ES-I3 (cell line): ENCODE measurements around the gene PLA2G3.

Experiments
- H3K36me3 ChIP-seq: 2 replicates; pipeline ENCODE4 v1.6.1; 2013; ENCODE audit warnings: mild to moderate bottlenecking, low read length, control low read depth, moderate library complexity; ENCODE audit not compliant: insufficient read depth
- H3K4me1 ChIP-seq: 2 replicates; pipeline ENCODE4 v1.6.1; 2013; ENCODE audit warnings: mild to moderate bottlenecking, control low read depth, low read length; ENCODE audit not compliant: insufficient read depth
- H3K9ac ChIP-seq: 2 replicates; pipeline ENCODE4 v1.6.1; 2013; ENCODE audit warnings: low read depth, mild to moderate bottlenecking, low read length, moderate library complexity
- H3K9me3 ChIP-seq: 2 replicates; pipeline ENCODE4 v1.6.1; 2013; ENCODE audit warnings: mild to moderate bottlenecking, low read length, moderate library complexity; ENCODE audit not compliant: control insufficient read depth, insufficient read depth

Gene PLA2G3

GRCh38 chr22:31160328-31160978 is 20.1 kb upstream of the PLA2G3 start:
- Histone ChIP-seq H3K4me1 (0 out of 2 replicates have a peak, but pooled peaks cover 4% of the 10 kb centered on the region), H3K9ac (peak overlapping the region; percentile 89), H3K9me3 (no peaks in the 10 kb centered on the region), H3K36me3 (no peaks in the 10 kb centered on the region)

GRCh38 chr22:31155422-31155821 is 15.1 kb upstream of the PLA2G3 start:
- Histone ChIP-seq H3K36me3 (no peaks in the 10 kb centered on the region), H3K9ac (no peak overlapping the region), H3K9me3 (no peaks in the 10 kb centered on the region), H3K4me1 (no peaks in the 10 kb centered on the region)

- Histone ChIP-seq H3K9me3 (no peaks in the 10 kb centered on the region), H3K36me3 (no peaks in the 10 kb centered on the region), H3K9ac (no peak overlapping the region), H3K4me1 (no peaks in the 10 kb centered on the region)
These were observed 14.7 kb upstream of the PLA2G3 start for GRCh38 chr22:31154975-31155374.

- Histone ChIP-seq H3K9ac (no peak overlapping the region), H3K36me3 (no peaks in the 10 kb centered on the region), H3K4me1 (no peaks in the 10 kb centered on the region), H3K9me3 (no peaks in the 10 kb centered on the region)
These were observed 13.0 kb upstream of the PLA2G3 start for GRCh38 chr22:31153357-31153756.

GRCh38 chr22:31151872-31152271 is 11.6 kb upstream of the PLA2G3 start:
- 0 out of 2 replicates have a peak, but pooled peaks cover 6% of the 10 kb centered on the region for H3K9me3 ChIP-seq
- H3K9ac ChIP-seq: no peak overlapping the region
- no peaks in the 10 kb centered on the region; the same call in 1 of the 2 replicates for H3K36me3 ChIP-seq
- no peaks in the 10 kb centered on the region for H3K4me1 ChIP-seq

- Histone ChIP-seq H3K9ac (no peak overlapping the region), H3K36me3 (no peaks in the 10 kb centered on the region; the same call in 1 of the 2 replicates), H3K4me1 (no peaks in the 10 kb centered on the region)
These were observed 10.3 kb upstream of the PLA2G3 start for GRCh38 chr22:31150615-31151014.

GRCh38 chr22:31148953-31149627 is 8.8 kb upstream of the PLA2G3 start:
- Histone ChIP-seq H3K9me3 (0 out of 2 replicates have a peak, but pooled peaks cover 6% of the 10 kb centered on the region), H3K36me3 (no peaks in the 10 kb centered on the region; the same call in 1 of the 2 replicates), H3K9ac (no peak overlapping the region), H3K4me1 (no peaks in the 10 kb centered on the region)

More at GRCh38 chr22:31150615-31151014, 10.3 kb upstream of the PLA2G3 start:
- 0 out of 2 replicates have a peak, but pooled peaks cover 6% of the 10 kb centered on the region for H3K9me3 ChIP-seq

- 0 out of 2 replicates have a peak, but pooled peaks cover 6% of the 10 kb centered on the region for H3K9me3 ChIP-seq
- H3K9ac ChIP-seq: no peak overlapping the region
- no peaks in the 10 kb centered on the region; the same call in 1 of the 2 replicates for H3K36me3 ChIP-seq
- no peaks in the 10 kb centered on the region for H3K4me1 ChIP-seq
These were observed 8.2 kb upstream of the PLA2G3 start for GRCh38 chr22:31148488-31148887.

GRCh38 chr22:31144223-31144622 is 3.9 kb upstream of the PLA2G3 start:
- Histone ChIP-seq H3K9ac (no peak overlapping the region), H3K4me1 (peaks cover 9% of the 10 kb centered on the region), H3K9me3 (0 out of 2 replicates have a peak, but pooled peaks cover 6% of the 10 kb centered on the region), H3K36me3 (no peaks in the 10 kb centered on the region; the same call in 1 of the 2 replicates)

GRCh38 chr22:31143537-31143936 is 3.2 kb upstream of the PLA2G3 start:
- Histone ChIP-seq H3K9ac (no peak overlapping the region), H3K4me1 (peaks cover 11% of the 10 kb centered on the region), H3K9me3 (0 out of 2 replicates have a peak, but pooled peaks cover 6% of the 10 kb centered on the region), H3K36me3 (no peaks in the 10 kb centered on the region; the same call in 1 of the 2 replicates)

- Histone ChIP-seq H3K9ac (no peak overlapping the region), H3K9me3 (0 out of 2 replicates have a peak, but pooled peaks cover 6% of the 10 kb centered on the region), H3K36me3 (no peaks in the 10 kb centered on the region; the same call in 1 of the 2 replicates), H3K4me1 (peaks cover 11% of the 10 kb centered on the region)
These were observed 2.7 kb upstream of the PLA2G3 start for GRCh38 chr22:31143038-31143437.

GRCh38 chr22:31142285-31142684 is 2.0 kb upstream of the PLA2G3 start:
- Histone ChIP-seq H3K9ac (no peak overlapping the region), H3K9me3 (0 out of 2 replicates have a peak, but pooled peaks cover 5% of the 10 kb centered on the region), H3K4me1 (peaks cover 11% of the 10 kb centered on the region), H3K36me3 (no peaks in the 10 kb centered on the region; the same call in 1 of the 2 replicates)

GRCh38 chr22:31141551-31141950 is 1.2 kb upstream of the PLA2G3 start:
- H3K9me3 ChIP-seq: no peaks in the 10 kb centered on the region
- peaks cover 11% of the 10 kb centered on the region for H3K4me1 ChIP-seq
- no peak overlapping the region for H3K9ac ChIP-seq
- no peaks in the 10 kb centered on the region; the same call in 1 of the 2 replicates for H3K36me3 ChIP-seq

- Histone ChIP-seq H3K9me3 (no peaks in the 10 kb centered on the region), H3K9ac (no peak overlapping the region), H3K4me1 (peaks cover 11% of the 10 kb centered on the region), H3K36me3 (no peaks in the 10 kb centered on the region; the same call in 1 of the 2 replicates)
These were observed 438 bp upstream of the PLA2G3 start for GRCh38 chr22:31140746-31141145.
